ENCODE results near the gene IGF2R.
"Not testable (repeated sequence)": the region's sequence is repeated elsewhere in the genome, so short reads cannot be mapped to it uniquely, and the experiment has no call there.

IGF2R gene

GRCh38 chr6:160133441-160134336 is 164.8 kb downstream of the IGF2R start:
- FAIRE-seq (no peak), DNase-seq (ENCODE audit: insufficient read length, low spot score) (no peak)
- no peak for TF ChIP-seq POLR2A (IDR thresholded peaks at IDR 0.05; ENCODE audit: low read depth, low read length)

GRCh38 chr6:160134337-160134751 is 165.5 kb downstream of the IGF2R start:
- not testable (repeated sequence) for DNase-seq (ENCODE audit: insufficient read length, low spot score); FAIRE-seq

- DNase-seq (ENCODE audit: insufficient read length, low spot score): no peak
- TF ChIP-seq POLR2A (IDR thresholded peaks at IDR 0.05; ENCODE audit: low read depth, low read length): no peak
- FAIRE-seq: no peak
These were observed 166.1 kb downstream of the IGF2R start for GRCh38 chr6:160134779-160135547.

GRCh38 chr6:160135907-160136655 is 167.2 kb downstream of the IGF2R start:
- DNase-seq (ENCODE audit: insufficient read length, low spot score) (no peak), FAIRE-seq (no peak)
- no peak for TF ChIP-seq POLR2A (IDR thresholded peaks at IDR 0.05; ENCODE audit: low read depth, low read length)

- FAIRE-seq (no peak), DNase-seq (ENCODE audit: insufficient read length, low spot score) (no peak)
- TF ChIP-seq POLR2A (IDR thresholded peaks at IDR 0.05; ENCODE audit: low read depth, low read length): no peak
These were observed 168.5 kb downstream of the IGF2R start for GRCh38 chr6:160137130-160137988.

- no peak for FAIRE-seq
- DNase-seq (ENCODE audit: insufficient read length, low spot score): peak; percentile 27
- TF ChIP-seq POLR2A (IDR thresholded peaks at IDR 0.05; ENCODE audit: low read depth, low read length): no peak
These were observed 169.3 kb downstream of the IGF2R start for GRCh38 chr6:160137989-160138835.

- TF ChIP-seq POLR2A (IDR thresholded peaks at IDR 0.05; ENCODE audit: low read depth, low read length): no peak
These were observed 170.0 kb downstream of the IGF2R start for GRCh38 chr6:160138839-160139419.

GRCh38 chr6:160139420-160139851 is 170.6 kb downstream of the IGF2R start:
- FAIRE-seq: no peak
- DNase-seq (ENCODE audit: insufficient read length, low spot score): peak; percentile 49
- TF ChIP-seq POLR2A (IDR thresholded peaks at IDR 0.05; ENCODE audit: low read depth, low read length): no peak

More at GRCh38 chr6:160138839-160139419, 170.0 kb downstream of the IGF2R start:
- no peak for FAIRE-seq
- no peak for DNase-seq (ENCODE audit: insufficient read length, low spot score)

GRCh38 chr6:160140493-160140892 is 171.6 kb downstream of the IGF2R start:
- FAIRE-seq; DNase-seq (ENCODE audit: insufficient read length, low spot score): not testable (repeated sequence)

- FAIRE-seq: no peak
- no peak for TF ChIP-seq POLR2A (IDR thresholded peaks at IDR 0.05; ENCODE audit: low read depth, low read length)
- DNase-seq (ENCODE audit: insufficient read length, low spot score): no peak
These were observed 172.3 kb downstream of the IGF2R start for GRCh38 chr6:160141001-160141726.

- FAIRE-seq (no peak), DNase-seq (ENCODE audit: insufficient read length, low spot score) (no peak)
- TF ChIP-seq POLR2A (IDR thresholded peaks at IDR 0.05; ENCODE audit: low read depth, low read length): no peak
These were observed 173.3 kb downstream of the IGF2R start for GRCh38 chr6:160142115-160142715.

Measured in H54 (cell line).